Activated T-cell treated with anti-CD3 and anti-CD28 coated beads, Interleukin-2, amount 50 U/mL, for 4 hours (primary cell): ENCODE results near the gene ALDH7A1. TPM values are rescaled to one million over a fixed set of nuclear protein-coding genes. Genes with fewer than 3 reads are reported as not detected.
A peak's percentile ranks its signal among the peaks of the same experiment; 100 is the strongest.

Experiments used
- ATAC-seq, 2 donors: fragments of 200-7000 bp; cut with Tn5 transposase; one replicate each; pipeline ENCODE4 v1.10.0; 2021
- DNase-seq: peaks from one replicate; pipeline ENCODE4 v3.0.0-alpha.2; 2020
- H3K27me3 Mint-ChIP-seq: one replicate; pipeline ENCODE4 v1.8.0; 2021; ENCODE audit warnings: low read depth, mixed read lengths
- H3K36me3 Mint-ChIP-seq: one replicate; pipeline ENCODE4 v1.8.0; 2022; ENCODE audit warnings: mixed read lengths; ENCODE audit not compliant: insufficient read depth
- H3K4me1 Mint-ChIP-seq: one replicate; pipeline ENCODE4 v1.8.0; 2021; ENCODE audit warnings: low read depth, mixed read lengths
- H3K4me3 Mint-ChIP-seq: one replicate; pipeline ENCODE4 v1.8.0; 2021; ENCODE audit warnings: mild to moderate bottlenecking, moderate library complexity, mixed read lengths
- H3K9me3 Mint-ChIP-seq: one replicate; pipeline ENCODE4 v1.8.0; 2021; ENCODE audit warnings: mixed read lengths
- total RNA-seq, 3 donors: library from RNA; stranded (reverse); gene quantifications; one replicate each; pipeline ENCODE4 v1.2.1, GENCODE V29; 2021

ALDH7A1 gene
- total RNA-seq, 3 donors from 2014 or later, result 1.1 to 1.5 (median 1.4) TPM

- Mint-ChIP-seq H3K9me3 (no peaks in the 10 kb centered on the region), H3K27me3 (no peaks in the 10 kb centered on the region), H3K4me1 (peaks cover 15% of the 10 kb centered on the region), H3K36me3 (no peaks in the 10 kb centered on the region), H3K4me3 (no peak overlapping the region)
- ATAC-seq (no peak), DNase-seq (no peak)
Observed at GRCh38 chr5:126514558-126515141, 80.4 kb downstream of the ALDH7A1 start.

GRCh38 chr5:126514131-126514557 lies 80.9 kb downstream of the ALDH7A1 start:
- H3K36me3 Mint-ChIP-seq, result no peaks in the 10 kb centered on the region
- peaks cover 19% of the 10 kb centered on the region for H3K4me1 Mint-ChIP-seq
- no peak for DNase-seq
- no peaks in the 10 kb centered on the region for H3K27me3 Mint-ChIP-seq
- no peak for ATAC-seq
- no peak overlapping the region for H3K4me3 Mint-ChIP-seq
- no peaks in the 10 kb centered on the region for H3K9me3 Mint-ChIP-seq

GRCh38 chr5:126513703-126514102 lies 81.3 kb downstream of the ALDH7A1 start:
- DNase-seq (no peak), ATAC-seq (no peak)
- H3K4me1 Mint-ChIP-seq, result peaks cover 23% of the 10 kb centered on the region
- H3K4me3 Mint-ChIP-seq, result no peak overlapping the region
- no peaks in the 10 kb centered on the region for H3K27me3 Mint-ChIP-seq
- no peaks in the 10 kb centered on the region for H3K9me3 Mint-ChIP-seq
- H3K36me3 Mint-ChIP-seq, result no peaks in the 10 kb centered on the region

GRCh38 chr5:126513302-126513701 lies 81.7 kb downstream of the ALDH7A1 start:
- H3K27me3 Mint-ChIP-seq, result no peaks in the 10 kb centered on the region
- peaks cover 27% of the 10 kb centered on the region for H3K4me1 Mint-ChIP-seq
- H3K36me3 Mint-ChIP-seq, result no peaks in the 10 kb centered on the region
- no peak overlapping the region for H3K4me3 Mint-ChIP-seq
- H3K9me3 Mint-ChIP-seq, result no peaks in the 10 kb centered on the region
- no peak for ATAC-seq
- no peak for DNase-seq

- Mint-ChIP-seq H3K4me3 (no peak overlapping the region), H3K36me3 (no peaks in the 10 kb centered on the region), H3K27me3 (no peaks in the 10 kb centered on the region), H3K9me3 (no peaks in the 10 kb centered on the region), H3K4me1 (peaks cover 35% of the 10 kb centered on the region)
- DNase-seq (no peak), ATAC-seq (no peak)
Observed at GRCh38 chr5:126512451-126512850, 82.6 kb downstream of the ALDH7A1 start.

GRCh38 chr5:126511961-126512360 lies 83.1 kb downstream of the ALDH7A1 start:
- no peaks in the 10 kb centered on the region for H3K27me3 Mint-ChIP-seq
- H3K4me1 Mint-ChIP-seq, result peaks cover 39% of the 10 kb centered on the region
- ATAC-seq (no peak), DNase-seq (no peak)
- H3K4me3 Mint-ChIP-seq, result no peak overlapping the region
- H3K36me3 Mint-ChIP-seq, result no peaks in the 10 kb centered on the region
- H3K9me3 Mint-ChIP-seq, result no peaks in the 10 kb centered on the region

GRCh38 chr5:126509339-126509738 lies 85.7 kb downstream of the ALDH7A1 start:
- no peak for ATAC-seq
- Mint-ChIP-seq H3K4me3 (peak overlapping the region; percentile 72), H3K4me1 (peaks cover 39% of the 10 kb centered on the region)

GRCh38 chr5:126508962-126509279 lies 86.1 kb downstream of the ALDH7A1 start:
- Mint-ChIP-seq H3K27me3 (no peaks in the 10 kb centered on the region), H3K36me3 (no peaks in the 10 kb centered on the region), H3K4me1 (peaks cover 42% of the 10 kb centered on the region), H3K9me3 (no peaks in the 10 kb centered on the region), H3K4me3 (peak overlapping the region; percentile 72)
- DNase-seq (no peak), ATAC-seq (peak; percentile 71 to 79)

More at GRCh38 chr5:126509339-126509738, 85.7 kb downstream of the ALDH7A1 start:
- Mint-ChIP-seq H3K27me3 (no peaks in the 10 kb centered on the region), H3K36me3 (no peaks in the 10 kb centered on the region), H3K9me3 (no peaks in the 10 kb centered on the region)
- no peak for DNase-seq

GRCh38 chr5:126508251-126508961 lies 86.6 kb downstream of the ALDH7A1 start:
- Mint-ChIP-seq H3K4me3 (peak overlapping the region; percentile 72), H3K36me3 (no peaks in the 10 kb centered on the region), H3K27me3 (no peaks in the 10 kb centered on the region), H3K9me3 (no peaks in the 10 kb centered on the region), H3K4me1 (peaks cover 47% of the 10 kb centered on the region)
- DNase-seq (no peak), ATAC-seq (peak; percentile 43 to 46)

- ATAC-seq (no peak), DNase-seq (no peak)
- Mint-ChIP-seq H3K27me3 (no peaks in the 10 kb centered on the region), H3K36me3 (no peaks in the 10 kb centered on the region), H3K9me3 (no peaks in the 10 kb centered on the region), H3K4me1 (peaks cover 45% of the 10 kb centered on the region), H3K4me3 (no peak overlapping the region)
Observed at GRCh38 chr5:126506079-126506478, 88.9 kb downstream of the ALDH7A1 start.

- H3K4me3 Mint-ChIP-seq, result no peak overlapping the region
Observed at GRCh38 chr5:126503602-126504104, 91.4 kb downstream of the ALDH7A1 start.

GRCh38 chr5:126501448-126501847 lies 93.6 kb downstream of the ALDH7A1 start:
- Mint-ChIP-seq H3K27me3 (no peaks in the 10 kb centered on the region), H3K36me3 (no peaks in the 10 kb centered on the region), H3K9me3 (no peaks in the 10 kb centered on the region), H3K4me3 (no peak overlapping the region), H3K4me1 (peaks cover 26% of the 10 kb centered on the region)
- no peak for DNase-seq
- ATAC-seq, result no peak

More at GRCh38 chr5:126503602-126504104, 91.4 kb downstream of the ALDH7A1 start:
- ATAC-seq (peak; percentile 55 to 69), DNase-seq (no peak)
- no peaks in the 10 kb centered on the region for H3K27me3 Mint-ChIP-seq
- H3K4me1 Mint-ChIP-seq, result peaks cover 41% of the 10 kb centered on the region
- H3K36me3 Mint-ChIP-seq, result no peaks in the 10 kb centered on the region
- H3K9me3 Mint-ChIP-seq, result no peaks in the 10 kb centered on the region

- Mint-ChIP-seq H3K4me1 (peaks cover 26% of the 10 kb centered on the region), H3K27me3 (no peaks in the 10 kb centered on the region), H3K36me3 (no peaks in the 10 kb centered on the region), H3K4me3 (no peak overlapping the region), H3K9me3 (no peaks in the 10 kb centered on the region)
- ATAC-seq (peak in 1 of 2 donors; percentile 25), DNase-seq (no peak)
Observed at GRCh38 chr5:126499853-126500342, 95.1 kb downstream of the ALDH7A1 start.

- no peak for DNase-seq
- ATAC-seq, result no peak
- peaks cover 25% of the 10 kb centered on the region for H3K4me1 Mint-ChIP-seq
Observed at GRCh38 chr5:126499278-126499677, 95.7 kb downstream of the ALDH7A1 start.

GRCh38 chr5:126497506-126497905 lies 97.5 kb downstream of the ALDH7A1 start:
- DNase-seq, result no peak
- Mint-ChIP-seq H3K4me3 (no peak overlapping the region), H3K36me3 (no peaks in the 10 kb centered on the region), H3K9me3 (no peaks in the 10 kb centered on the region), H3K4me1 (peaks cover 17% of the 10 kb centered on the region), H3K27me3 (no peaks in the 10 kb centered on the region)
- no peak for ATAC-seq

More at GRCh38 chr5:126499278-126499677, 95.7 kb downstream of the ALDH7A1 start:
- Mint-ChIP-seq H3K9me3 (no peaks in the 10 kb centered on the region), H3K36me3 (no peaks in the 10 kb centered on the region), H3K27me3 (no peaks in the 10 kb centered on the region), H3K4me3 (no peak overlapping the region)
